Mononuclear cell (primary cell): Measurements from ENCODE around the gene AP2A1. TPM values are rescaled to one million over a fixed set of nuclear protein-coding genes. Genes with fewer than 3 reads are reported as not detected.

Experiments
- H3K27me3 ChIP-seq: 2 replicates; pipeline ENCODE4 v1.6.0; 2011; ENCODE audit warnings: low read length, control low read depth; ENCODE audit not compliant: insufficient read depth
- H3K4me1 ChIP-seq: 2 replicates; pipeline ENCODE4 v1.5.1; 2011; ENCODE audit warnings: mild to moderate bottlenecking, low read length, control low read depth; ENCODE audit not compliant: insufficient read depth
- H3K4me3 ChIP-seq: 2 replicates; pipeline ENCODE4 v1.5.1; 2011; ENCODE audit warnings: mild to moderate bottlenecking, low read length, moderate library complexity
- H3K9me3 ChIP-seq: 2 replicates; pipeline ENCODE4 v1.5.1; 2011; ENCODE audit warnings: low read depth, mild to moderate bottlenecking, control low read depth, low read length
- total RNA-seq: library from RNA; depleted of rRNA; stranded (reverse); fragments of >200 nt; gene quantifications from one replicate; pipeline ENCODE4 v1.2.3, GENCODE V29; 2012

Gene AP2A1
- total RNA-seq, 1 donor: 30.2 TPM

DNA sequence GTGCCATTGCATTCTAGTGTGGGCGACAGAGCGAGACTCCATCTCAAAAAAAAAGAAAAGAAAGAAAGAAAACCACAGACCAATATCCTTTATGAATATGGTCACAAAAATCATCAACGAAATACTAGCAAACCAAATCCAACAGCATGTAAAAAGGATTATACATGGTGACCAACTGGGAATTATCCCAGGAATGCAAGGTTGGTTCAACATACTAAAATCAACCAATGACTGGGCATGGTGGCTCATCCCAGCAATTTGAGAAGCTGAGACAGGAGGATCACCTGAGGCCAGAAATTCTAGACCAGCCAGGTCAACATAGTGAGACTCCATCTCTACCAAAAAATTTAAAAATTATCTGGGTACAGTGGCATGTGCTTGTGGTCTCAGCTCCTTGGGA, 10.8 kb upstream of the AP2A1 start:
- no peak overlapping the region for H3K4me3 ChIP-seq
- no peaks in the 10 kb centered on the region for H3K27me3 ChIP-seq
- H3K9me3 ChIP-seq: no peaks in the 10 kb centered on the region
- H3K4me1 ChIP-seq: no peaks in the 10 kb centered on the region

DNA sequence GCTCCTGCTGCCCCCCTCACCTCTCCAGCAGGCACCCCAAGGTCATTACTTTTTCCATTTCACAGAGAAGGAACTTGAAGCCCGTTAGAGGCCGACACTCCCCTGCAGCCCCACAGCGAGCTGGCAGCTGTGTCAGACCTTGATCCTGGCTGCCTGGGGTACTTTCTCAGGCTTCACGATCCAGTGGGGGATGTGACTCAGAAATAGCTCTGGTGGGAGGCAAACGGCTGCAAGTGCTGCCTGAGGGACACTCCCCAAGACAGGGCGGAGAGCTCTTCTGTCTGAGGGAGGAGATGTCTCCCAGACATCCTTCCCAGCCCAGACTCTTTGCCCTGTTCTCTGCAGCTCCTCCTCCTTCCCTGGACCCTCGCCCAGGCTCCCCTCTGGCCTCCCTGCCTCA, 8.5 kb upstream of the AP2A1 start:
- H3K4me1 ChIP-seq: peaks cover 4% of the 10 kb centered on the region
- no peak overlapping the region for H3K4me3 ChIP-seq
- H3K9me3 ChIP-seq: no peaks in the 10 kb centered on the region
- no peaks in the 10 kb centered on the region for H3K27me3 ChIP-seq

DNA sequence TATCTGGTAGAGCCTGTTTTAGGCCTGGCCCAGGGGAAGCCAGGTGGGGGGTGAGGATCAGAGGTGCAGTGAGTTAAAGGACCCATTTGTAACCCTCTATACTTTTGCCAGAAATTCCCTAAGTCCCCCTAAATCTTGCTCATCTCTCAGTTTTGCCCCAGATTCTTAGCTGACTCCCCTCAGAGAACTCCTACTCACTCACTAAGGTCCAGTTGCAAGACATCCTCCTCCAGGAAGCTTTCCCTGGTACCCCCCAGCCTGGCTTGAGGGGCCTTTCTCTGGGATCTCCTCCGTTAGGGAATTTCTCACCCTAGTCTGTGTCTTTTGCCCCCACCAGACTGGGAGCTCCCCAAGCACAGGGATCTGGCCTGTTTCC, 5.6 kb upstream of the AP2A1 start:
- Histone ChIP-seq H3K4me1 (peaks cover 14% of the 10 kb centered on the region), H3K9me3 (no peaks in the 10 kb centered on the region), H3K27me3 (no peaks in the 10 kb centered on the region), H3K4me3 (no peak overlapping the region)

DNA sequence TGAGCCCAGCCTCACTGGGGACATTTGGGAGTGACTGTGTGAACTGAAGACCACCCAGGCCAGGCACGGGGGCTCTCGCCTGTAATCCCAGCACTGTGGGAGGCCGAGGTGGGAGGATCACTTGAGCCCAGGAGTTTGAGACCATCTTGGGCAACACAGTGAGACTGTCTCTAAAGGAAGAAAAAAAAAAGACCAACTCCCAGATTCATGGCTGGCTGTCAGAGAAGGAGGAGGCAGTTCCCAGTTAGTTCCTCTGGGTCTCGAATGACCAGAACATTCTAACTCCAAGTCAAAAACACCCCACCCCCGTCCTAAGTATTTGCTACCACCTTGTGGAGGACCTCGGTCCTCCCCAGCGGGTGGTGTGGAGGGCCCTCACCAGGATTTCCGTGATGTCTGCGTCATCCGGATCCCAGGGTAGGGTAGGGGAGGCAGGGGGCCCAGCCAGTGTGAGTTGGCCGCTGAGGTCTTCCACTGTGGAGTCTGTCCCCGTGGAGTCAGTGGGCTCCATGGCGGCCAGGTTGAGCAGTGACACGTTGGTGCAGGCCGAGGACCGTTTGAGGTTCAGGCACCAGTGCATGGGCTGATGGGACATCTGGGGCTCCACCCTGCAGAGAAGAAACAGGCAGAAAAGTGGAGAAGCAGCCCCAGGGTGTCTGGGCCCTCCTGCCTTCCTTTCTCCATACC, 5.0 kb upstream of the AP2A1 start:
- H3K4me1 ChIP-seq: peaks cover 14% of the 10 kb centered on the region
- H3K4me3 ChIP-seq: no peak overlapping the region
- H3K9me3 ChIP-seq: no peaks in the 10 kb centered on the region
- no peaks in the 10 kb centered on the region for H3K27me3 ChIP-seq

DNA sequence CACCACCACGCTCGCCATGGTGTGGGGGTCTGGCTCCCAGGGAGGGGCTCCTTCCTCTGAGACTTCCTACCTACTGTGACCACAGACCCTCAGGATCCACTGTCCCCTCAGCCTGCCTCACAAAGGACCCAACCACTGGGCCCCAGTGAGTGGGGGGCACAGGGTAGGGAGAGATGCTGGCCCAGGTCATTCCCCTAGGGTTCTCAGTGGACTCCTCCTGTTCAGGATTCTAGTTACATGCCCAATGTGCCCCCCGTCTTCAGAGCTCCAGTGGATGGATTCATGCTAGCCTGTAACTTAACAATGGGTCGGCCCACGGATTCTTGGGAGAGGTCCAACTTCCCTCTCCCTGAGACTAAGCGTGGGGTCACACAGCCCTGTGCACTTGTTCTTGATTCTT, 3.6 kb upstream of the AP2A1 start, which contains the start of gene TSKS:
Gene TSKS, minus strand, starts transcription at position 77 of the 400 bp plus-strand sequence. Its CDS starts 59 bp downstream, at position 18.
- Histone ChIP-seq H3K4me3 (no peak within 1 kb of the TSS), H3K4me1 (peaks cover 25% of the 10 kb centered on the region), H3K9me3 (no peaks in the 10 kb centered on the region), H3K27me3 (no peaks in the 10 kb centered on the region)

DNA sequence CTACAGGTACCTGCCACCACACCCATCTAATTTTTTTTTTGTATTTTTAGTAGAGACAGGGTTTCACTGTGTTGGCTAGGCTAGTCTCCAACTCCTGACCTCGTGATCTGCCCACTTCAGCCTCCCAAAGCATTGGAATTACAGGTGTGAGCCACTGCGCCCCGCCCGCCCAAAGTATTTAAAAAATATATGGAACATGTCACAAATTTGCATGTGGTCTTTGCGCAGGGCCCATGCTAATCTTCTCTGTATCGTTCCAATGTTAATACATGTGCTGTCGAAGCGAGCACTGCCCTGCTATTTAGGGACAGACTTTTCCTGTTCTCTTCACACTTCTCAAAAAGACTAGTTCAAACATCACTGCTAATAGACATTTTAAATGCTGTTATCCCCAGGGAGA, 2.5 kb upstream of the AP2A1 start:
- Histone ChIP-seq H3K27me3 (no peaks in the 10 kb centered on the region), H3K9me3 (no peaks in the 10 kb centered on the region), H3K4me3 (no peak overlapping the region), H3K4me1 (peaks cover 30% of the 10 kb centered on the region)

DNA sequence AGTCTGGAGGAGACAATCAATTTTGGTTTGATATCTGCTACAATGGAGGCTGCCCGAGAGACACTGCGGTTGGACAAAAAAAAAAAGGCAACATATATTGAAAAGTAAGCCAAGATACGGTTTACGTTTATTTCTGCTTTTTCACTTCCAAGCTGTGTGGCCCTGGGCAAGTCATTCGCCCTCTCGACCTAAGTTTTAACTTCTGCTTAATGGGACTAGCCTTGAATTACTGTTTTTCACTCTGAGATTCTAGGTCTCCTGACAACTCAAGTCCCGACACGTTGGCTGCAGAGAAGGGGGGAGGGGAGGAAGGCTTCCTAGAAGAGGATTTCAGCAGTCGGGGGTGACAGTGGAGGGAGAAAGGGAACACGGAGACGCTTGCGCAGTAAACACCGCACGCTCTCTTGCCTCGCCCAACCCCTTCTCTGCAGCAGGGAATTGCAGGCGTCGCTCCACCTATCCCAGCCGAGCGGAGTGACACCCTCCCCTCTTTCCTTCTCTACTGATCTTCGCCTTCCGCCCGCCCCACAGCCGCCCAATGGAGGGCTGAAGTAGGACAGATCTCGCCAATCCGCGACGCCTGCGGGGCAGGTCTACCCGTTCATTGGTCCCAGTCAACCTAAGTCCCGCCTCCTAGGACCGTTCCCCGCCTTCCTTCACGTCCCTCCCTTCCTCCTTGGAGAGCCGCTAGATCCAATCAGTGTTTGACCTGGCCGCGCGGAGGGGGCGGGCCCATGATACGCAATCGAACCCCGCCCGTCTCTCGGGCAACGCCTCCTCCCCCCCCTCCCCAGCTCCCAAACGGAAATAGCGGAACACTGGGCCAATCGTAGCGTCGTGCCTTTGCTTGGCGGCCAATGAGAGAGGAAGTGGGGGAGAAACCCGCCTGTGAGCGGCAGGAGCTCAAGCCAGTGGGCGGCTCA, 533 bp upstream of the AP2A1 start:
- H3K9me3 ChIP-seq: no peaks in the 10 kb centered on the region
- H3K4me3 ChIP-seq: peak overlapping the region; percentile 49
- peaks cover 30% of the 10 kb centered on the region for H3K4me1 ChIP-seq
- H3K27me3 ChIP-seq: no peaks in the 10 kb centered on the region

DNA sequence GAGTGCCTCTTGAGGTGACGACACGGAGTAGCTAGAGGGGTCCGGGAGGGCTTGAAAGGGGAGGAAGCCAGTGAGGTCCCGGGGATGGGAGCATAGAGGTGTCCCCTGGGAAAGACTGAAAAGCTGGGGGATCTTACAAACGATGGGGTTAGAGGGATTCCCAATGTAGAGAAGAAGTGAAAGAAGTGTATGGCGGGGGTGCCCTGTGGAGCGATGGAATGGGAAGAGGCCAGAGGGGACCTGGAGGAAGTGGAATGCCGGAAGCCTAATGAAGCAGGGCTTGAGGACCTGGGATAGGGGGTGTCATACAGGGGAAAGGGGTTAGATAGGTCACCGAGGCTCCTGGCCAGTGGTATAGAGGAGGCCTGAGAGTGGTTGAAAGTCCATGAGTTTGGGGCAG, 580 bp downstream of the AP2A1 start:
- Histone ChIP-seq H3K4me3 (peak overlapping the region; percentile 75), H3K4me1 (peaks cover 26% of the 10 kb centered on the region), H3K9me3 (no peaks in the 10 kb centered on the region), H3K27me3 (no peaks in the 10 kb centered on the region)

DNA sequence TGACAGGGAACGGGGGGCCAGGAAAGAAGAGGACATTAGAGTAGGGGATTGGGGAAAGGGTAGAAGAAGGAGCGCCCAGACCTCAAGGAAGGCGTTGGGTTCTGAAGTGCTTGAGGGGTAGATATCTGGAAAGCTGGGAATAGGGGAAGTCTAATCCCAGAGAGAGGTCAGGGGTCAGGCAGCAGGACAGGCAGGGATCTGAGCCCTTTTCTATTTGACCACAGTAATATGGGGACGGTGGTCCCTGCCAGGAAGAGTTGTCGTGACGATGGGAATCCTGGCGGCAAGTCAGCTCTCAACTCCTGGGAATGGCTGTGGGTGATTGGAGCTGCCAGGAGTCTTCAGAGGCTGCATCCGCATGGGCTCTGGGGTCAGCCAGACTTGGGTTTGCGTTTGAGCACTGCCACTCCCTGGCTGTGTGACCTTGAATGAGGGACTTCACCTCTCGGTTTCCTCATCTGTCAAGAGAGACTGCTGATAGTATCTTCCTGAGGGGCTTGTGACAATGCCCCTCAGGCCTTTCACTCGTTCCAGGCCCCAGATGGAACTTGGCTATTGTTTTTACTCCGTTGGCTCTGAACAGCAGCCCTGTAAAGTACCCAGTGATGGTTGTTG, 1.3 kb downstream of the AP2A1 start:
- Histone ChIP-seq H3K4me3 (peak overlapping the region; percentile 75), H3K4me1 (peaks cover 26% of the 10 kb centered on the region), H3K9me3 (no peaks in the 10 kb centered on the region), H3K27me3 (no peaks in the 10 kb centered on the region)

DNA sequence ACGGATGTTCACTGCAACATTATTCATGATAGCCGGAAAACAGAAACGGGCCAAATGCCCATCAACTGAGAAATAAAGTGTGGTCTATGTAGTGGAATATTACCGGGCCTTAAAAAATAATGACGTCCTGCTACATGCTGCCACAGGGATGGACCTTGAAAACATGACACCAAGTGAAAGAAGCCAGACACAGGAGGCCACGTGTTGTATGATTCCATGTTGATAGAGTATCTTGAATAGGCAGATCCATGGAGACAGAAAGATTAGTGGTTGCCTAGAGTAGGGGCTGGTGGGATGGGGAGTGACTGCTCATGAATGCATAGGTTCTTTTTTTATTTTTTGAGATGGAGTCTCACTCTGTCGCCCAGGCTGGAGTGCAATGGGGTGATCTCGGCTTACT, 3.7 kb downstream of the AP2A1 start:
- Histone ChIP-seq H3K9me3 (no peaks in the 10 kb centered on the region), H3K4me3 (no peak overlapping the region), H3K27me3 (no peaks in the 10 kb centered on the region), H3K4me1 (peaks cover 37% of the 10 kb centered on the region)

DNA sequence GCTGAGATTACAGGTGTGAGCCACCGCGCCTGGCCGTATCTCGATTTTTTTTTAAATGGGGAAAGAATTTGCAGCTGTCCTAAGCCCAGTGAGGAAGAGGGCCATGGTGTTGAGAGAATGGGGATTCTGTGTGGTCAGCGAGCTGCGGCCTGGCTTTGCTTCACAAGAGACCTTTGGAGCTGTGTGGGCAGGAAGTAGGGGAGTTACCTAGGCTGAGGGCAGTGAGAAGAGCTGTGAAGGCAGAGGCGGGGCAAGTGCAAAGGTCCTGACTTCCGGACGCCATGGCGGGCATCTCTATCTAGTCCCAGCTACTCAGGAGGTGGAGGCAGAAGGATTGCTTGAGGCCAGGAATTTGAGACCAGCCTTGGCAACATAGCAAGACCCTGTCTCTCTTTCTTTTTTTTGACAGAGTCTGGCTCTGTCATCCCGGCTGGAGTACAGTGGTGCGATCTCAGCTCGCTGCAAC, 4.9 kb downstream of the AP2A1 start:
- Histone ChIP-seq H3K4me3 (no peak overlapping the region), H3K27me3 (no peaks in the 10 kb centered on the region), H3K4me1 (peaks cover 30% of the 10 kb centered on the region), H3K9me3 (no peaks in the 10 kb centered on the region)

DNA sequence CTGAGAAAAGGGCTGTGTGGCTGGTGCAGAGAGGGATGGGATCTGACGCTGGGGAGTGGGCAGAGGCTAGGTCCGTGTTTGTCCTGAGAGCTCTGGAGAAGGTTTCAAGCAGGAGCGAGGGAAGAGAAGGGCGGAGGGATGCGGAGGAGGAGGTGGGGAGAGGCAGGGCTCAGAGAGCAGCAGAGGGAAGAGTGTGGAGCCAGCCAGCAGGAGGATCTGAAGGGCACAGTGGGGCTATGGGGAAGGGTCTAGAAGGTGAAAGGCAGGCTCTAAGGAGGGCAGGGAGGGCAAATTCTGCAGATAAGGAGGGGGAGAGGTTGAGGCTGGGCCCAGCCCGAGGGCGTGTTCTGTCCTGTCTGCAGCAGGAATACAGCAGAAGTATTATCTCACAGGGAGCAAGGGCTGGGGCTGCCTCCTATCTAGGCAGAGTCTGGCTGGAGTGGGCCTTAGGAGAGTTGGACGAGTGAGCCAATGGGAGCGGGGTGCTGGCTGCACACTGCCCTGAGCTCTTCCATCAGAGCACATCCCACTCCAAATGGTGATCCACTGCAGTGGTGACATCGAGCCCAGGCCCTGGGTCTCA, 6.1 kb downstream of the AP2A1 start:
- no peak overlapping the region for H3K4me3 ChIP-seq
- H3K27me3 ChIP-seq: no peaks in the 10 kb centered on the region
- H3K9me3 ChIP-seq: no peaks in the 10 kb centered on the region
- H3K4me1 ChIP-seq: peaks cover 22% of the 10 kb centered on the region

DNA sequence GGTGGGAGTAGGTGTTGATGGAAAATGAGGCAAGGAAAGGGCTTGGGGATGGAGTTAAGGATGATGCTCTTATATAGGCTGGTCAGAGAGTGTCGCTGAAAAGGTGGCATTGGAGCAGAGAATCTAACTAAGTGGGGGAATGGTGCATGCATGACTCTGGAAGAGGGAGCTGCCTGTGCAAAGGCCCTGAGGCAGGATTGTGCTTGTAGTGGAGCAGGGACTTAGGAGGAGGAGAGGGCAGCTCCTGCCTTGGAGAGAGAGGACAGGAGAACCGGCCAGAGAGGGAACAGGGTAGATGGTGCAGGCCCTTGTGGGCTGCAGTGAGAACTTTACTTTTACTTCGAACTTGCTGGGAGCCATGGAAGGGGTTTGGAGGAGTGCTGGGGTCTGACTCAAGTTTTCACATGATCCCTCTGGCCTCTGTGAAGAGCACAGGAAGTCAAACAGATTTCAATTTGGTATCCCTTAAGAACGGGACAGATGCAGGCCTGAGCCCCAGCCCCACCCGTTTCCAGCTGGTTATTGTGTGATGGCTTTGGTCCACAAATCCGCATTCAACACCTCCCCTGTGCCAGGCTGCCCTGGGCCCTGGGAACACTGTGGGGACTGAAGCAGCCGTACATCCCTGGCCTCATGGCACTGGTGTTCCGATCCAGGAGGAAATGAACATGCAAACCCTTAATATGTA, 7.0 kb downstream of the AP2A1 start:
- Histone ChIP-seq H3K4me3 (no peak overlapping the region), H3K27me3 (no peaks in the 10 kb centered on the region), H3K4me1 (peaks cover 15% of the 10 kb centered on the region), H3K9me3 (no peaks in the 10 kb centered on the region)

DNA sequence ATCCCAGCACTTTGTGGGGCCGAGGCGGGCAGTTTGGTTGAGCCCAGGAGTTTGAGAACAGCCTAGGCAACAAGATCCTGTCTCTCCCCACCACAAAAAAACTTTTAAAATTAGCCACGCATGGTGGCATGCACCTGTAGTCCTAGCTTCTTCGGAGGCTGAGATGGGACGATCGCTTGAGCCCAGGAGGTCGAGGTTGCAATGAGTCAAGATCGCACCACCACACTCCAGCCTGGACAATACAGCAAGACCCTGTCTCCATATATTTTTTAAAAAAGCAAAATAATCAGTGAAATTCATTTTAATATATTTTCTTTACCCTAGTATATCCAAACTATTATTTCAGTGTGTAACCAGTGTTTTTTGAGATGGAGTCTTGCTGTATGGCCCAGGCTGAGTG, 8.2 kb downstream of the AP2A1 start:
- Histone ChIP-seq H3K9me3 (no peaks in the 10 kb centered on the region), H3K4me3 (no peak overlapping the region), H3K27me3 (no peaks in the 10 kb centered on the region), H3K4me1 (peaks cover 27% of the 10 kb centered on the region)
